Lung (tissue), 12 donors: ENCODE measurements around the gene PPEF1. TPM values are rescaled to one million over a fixed set of nuclear protein-coding genes. Genes with fewer than 3 reads are reported as not detected.
A peak's percentile ranks its signal among the peaks of the same experiment; 100 is the strongest.

Experiments
- ATAC-seq: fragments of 200-7000 bp; cut with Tn5 transposase; one replicate; pipeline ENCODE4 v1.9.1; 2020; ENCODE audit warnings: moderate number of reproducible peaks; ENCODE audit not compliant: insufficient read depth, low FRiP score
- DNase-seq, 3 donors: peaks; one replicate each; pipeline ENCODE4 v3.0.0-alpha.2; 2013 to 2017
- H3K27ac ChIP-seq, 2 donors: one replicate each; pipeline ENCODE4 v1.5.1; 2013; ENCODE audit warnings: mild to moderate bottlenecking in 2 of 2, moderate library complexity in 2 of 2, control low read depth in 1 of 2, inconsistent platforms in 1 of 2, low read depth in 1 of 2, low read length in 1 of 2
- H3K27me3 ChIP-seq, 3 donors: one replicate each; pipeline ENCODE4 v1.5.1; 2013; ENCODE audit warnings: low read length in 2 of 3; ENCODE audit not compliant: control insufficient read depth in 3 of 3, insufficient read depth in 3 of 3
- H3K36me3 ChIP-seq, 4 donors: one replicate each; pipeline ENCODE4 v1.5.1; 2013; ENCODE audit warnings: low read length in 4 of 4, mild to moderate bottlenecking in 1 of 4, moderate library complexity in 1 of 4; ENCODE audit not compliant: control insufficient read depth in 4 of 4, insufficient read depth in 4 of 4
- H3K4me1 ChIP-seq, 5 donors: one replicate each; pipeline ENCODE4 v1.5.1; 2013; ENCODE audit warnings: low read length in 5 of 5, mild to moderate bottlenecking in 2 of 5, moderate library complexity in 1 of 5; ENCODE audit not compliant: control insufficient read depth in 5 of 5, insufficient read depth in 5 of 5
- H3K4me3 ChIP-seq: one replicate; pipeline ENCODE4 v1.5.1; 2013; ENCODE audit warnings: mild to moderate bottlenecking, control low read depth, moderate library complexity
- H3K9ac ChIP-seq, 2 donors: one replicate each; pipeline ENCODE4 v1.5.1; 2013; ENCODE audit warnings: low read length in 2 of 2, control low read depth in 1 of 2; ENCODE audit not compliant: insufficient read depth in 1 of 2
- H3K9me3 ChIP-seq, 4 donors: one replicate each; pipeline ENCODE4 v1.5.1; 2013; ENCODE audit warnings: low read length in 3 of 4, mild to moderate bottlenecking in 1 of 4, moderate library complexity in 1 of 4; ENCODE audit not compliant: control insufficient read depth in 4 of 4, insufficient read depth in 3 of 4
- CTCF ChIP-seq: IDR thresholded peaks from 2 replicates; pipeline ENCODE4 v1.5.1; 2012; ENCODE audit warnings: mild to moderate bottlenecking; ENCODE audit errors: control extremely low read depth, extremely low read depth
- WGBS, 2 donors: extraction: QIAGEN DNeasy Blood & Tissue Kit; methylation state at CpG; one replicate each; pipeline ENCODE4 v1.1.7; 2013; 5-methylcytosine and 5-hydroxymethylcytosine counted together
- polyA plus RNA-seq, 2 donors: library from polyadenylated mRNA; stranded (reverse); fragments of 200-250 nt; gene quantifications; one replicate each; pipeline ENCODE4 v1.2.1, GENCODE V29; 2013
- total RNA-seq, 2 donors: library from RNA; depleted of rRNA in 1 of 2; stranded (reverse); fragments of >200 nt in 1 of 2; gene quantifications; one replicate each; pipeline ENCODE4 v1.2.1, GENCODE V29; 2014 to 2021
- donor health status: control.
- donor health status: control.
- donor health status: Bipolar disorder and iron deficiency.
- donor health status: healthy.
- donor health status: DM: yes; HTN: yes; CAD: no.

Gene PPEF1
- total and polyA plus RNA-seq, 4 donors: 0.22 to 0.80 (median 0.27) TPM

GRCh38 chrX:18666614-18667013 lies 40.8 kb upstream of the PPEF1 start:
- TF ChIP-seq CTCF: no peak
- no peak overlapping the region for H3K9ac ChIP-seq
- WGBS, 2 donors: 37 to 79% methylated on average over 15 of the region's 15 CpGs
- ATAC-seq (no peak), DNase-seq (no peak)
- H3K4me1 ChIP-seq: no peaks in the 10 kb centered on the region
- no peaks in the 10 kb centered on the region for H3K27me3 ChIP-seq
- no peak overlapping the region for H3K27ac ChIP-seq
- peaks cover 0 to 2% (median 0%) of the 10 kb centered on the region in 4 donors for H3K9me3 ChIP-seq
- H3K36me3 ChIP-seq: no peaks in the 10 kb centered on the region
- no peak overlapping the region for H3K4me3 ChIP-seq

- peak overlapping the region; percentile 16 for H3K4me3 ChIP-seq
- H3K36me3 ChIP-seq: no peaks in the 10 kb centered on the region
- ATAC-seq (no peak), DNase-seq (no peak)
- H3K9me3 ChIP-seq: peaks cover 0 to 2% (median 0%) of the 10 kb centered on the region in 4 donors
- no peaks in the 10 kb centered on the region for H3K4me1 ChIP-seq
- no peak overlapping the region for H3K27ac ChIP-seq
- no peaks in the 10 kb centered on the region for H3K27me3 ChIP-seq
- no peak overlapping the region for H3K9ac ChIP-seq
- no peak for TF ChIP-seq CTCF
- WGBS, 2 donors: 19 to 63% methylated on average over 15 of the region's 15 CpGs
These were observed 39.2 kb upstream of the PPEF1 start for GRCh38 chrX:18668071-18668835.

DNA sequence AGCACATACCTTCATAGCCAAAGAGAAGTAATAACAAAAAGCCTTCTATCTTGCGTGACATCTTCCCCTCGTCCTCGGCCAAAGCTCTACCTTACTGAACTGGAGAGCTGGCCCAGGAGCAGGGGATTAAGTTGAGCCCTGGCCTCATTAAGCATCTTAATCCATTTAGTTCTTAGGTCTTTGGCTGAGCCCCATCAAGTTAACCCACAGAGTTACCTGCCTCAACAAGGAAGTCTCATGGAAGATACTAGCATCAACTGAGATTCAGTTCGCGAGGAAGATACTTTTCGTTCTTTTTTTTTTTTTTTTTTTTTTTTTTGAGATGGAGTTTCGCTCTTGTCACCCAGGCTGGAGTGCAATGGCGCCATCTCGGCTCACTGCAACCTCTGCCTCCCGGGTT lies 35.4 kb upstream of the PPEF1 start, which contains the start of gene RS1:
TSS of gene RS1 (minus strand) at position 101 of the 400 bp plus-strand sequence. CDS start at position 61, 40 bp downstream.
- Histone ChIP-seq H3K36me3 (no peaks in the 10 kb centered on the region), H3K9ac (no peak within 1 kb of the TSS), H3K9me3 (peaks cover 0 to 4% (median 0%) of the 10 kb centered on the region in 4 donors), H3K4me1 (peaks cover 0 to 3% (median 0%) of the 10 kb centered on the region in 5 donors), H3K27ac (no peak within 1 kb of the TSS), H3K27me3 (no peaks in the 10 kb centered on the region), H3K4me3 (no peak within 1 kb of the TSS)
- 83 to 95% methylated on average over 6 to 10 of the region's 10 CpGs for WGBS, 2 donors
- ATAC-seq (no peak), DNase-seq (no peak)
- no peak for TF ChIP-seq CTCF
